Measurements from ENCODE around the gene CDH23.

- TF ChIP-seq, protein P1, sequence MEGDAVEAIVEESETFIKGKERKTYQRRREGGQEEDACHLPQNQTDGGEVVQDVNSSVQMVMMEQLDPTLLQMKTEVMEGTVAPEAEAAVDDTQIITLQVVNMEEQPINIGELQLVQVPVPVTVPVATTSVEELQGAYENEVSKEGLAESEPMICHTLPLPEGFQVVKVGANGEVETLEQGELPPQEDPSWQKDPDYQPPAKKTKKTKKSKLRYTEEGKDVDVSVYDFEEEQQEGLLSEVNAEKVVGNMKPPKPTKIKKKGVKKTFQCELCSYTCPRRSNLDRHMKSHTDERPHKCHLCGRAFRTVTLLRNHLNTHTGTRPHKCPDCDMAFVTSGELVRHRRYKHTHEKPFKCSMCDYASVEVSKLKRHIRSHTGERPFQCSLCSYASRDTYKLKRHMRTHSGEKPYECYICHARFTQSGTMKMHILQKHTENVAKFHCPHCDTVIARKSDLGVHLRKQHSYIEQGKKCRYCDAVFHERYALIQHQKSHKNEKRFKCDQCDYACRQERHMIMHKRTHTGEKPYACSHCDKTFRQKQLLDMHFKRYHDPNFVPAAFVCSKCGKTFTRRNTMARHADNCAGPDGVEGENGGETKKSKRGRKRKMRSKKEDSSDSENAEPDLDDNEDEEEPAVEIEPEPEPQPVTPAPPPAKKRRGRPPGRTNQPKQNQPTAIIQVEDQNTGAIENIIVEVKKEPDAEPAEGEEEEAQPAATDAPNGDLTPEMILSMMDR (IDR thresholded peaks at IDR 0.05; ENCODE audit: poor library complexity): no peak
- TF ChIP-seq EZH2phosphoT487 (IDR thresholded peaks at IDR 0.05; ENCODE audit: low read depth, severe bottlenecking, unreplicated experiment): no peak
- no peak for TF ChIP-seq EZH2 (IDR thresholded peaks at IDR 0.05; ENCODE audit: borderline replicate concordance)
These were observed 75.2 kb downstream of the CDH23 start for GRCh38 chr10:71471957-71472365.
